Lower lobe of right lung (tissue), 2 donors: ENCODE results near the gene MACIR. TPM values are rescaled to one million over a fixed set of nuclear protein-coding genes. Genes with fewer than 3 reads are reported as not detected.

ENCODE experiments used
- ATAC-seq, 2 donors: fragments of 200-7000 bp; cut with Tn5 transposase; one replicate each; pipeline ENCODE4 v1.9.1; 2020 to 2022; ENCODE audit warnings: mild to moderate bottlenecking in 2 of 2, moderate library complexity in 2 of 2
- DNase-seq: peaks from one replicate; pipeline ENCODE4 v3.0.0-alpha.2; 2020
- H3K27ac ChIP-seq: fragments of 200-600 bp; one replicate; pipeline ENCODE4 v1.8.0; 2022
- H3K27me3 ChIP-seq: fragments of 200-600 bp; one replicate; pipeline ENCODE4 v1.8.0; 2022; ENCODE audit warnings: low read depth
- H3K36me3 ChIP-seq: fragments of 200-600 bp; one replicate; pipeline ENCODE4 v1.8.0; 2022; ENCODE audit warnings: mild to moderate bottlenecking
- H3K4me1 ChIP-seq: fragments of 200-600 bp; one replicate; pipeline ENCODE4 v1.8.0; 2022
- H3K4me3 ChIP-seq: fragments of 200-600 bp; one replicate; pipeline ENCODE4 v1.8.0; 2022; ENCODE audit warnings: mild to moderate bottlenecking
- H3K9me3 ChIP-seq: fragments of 200-600 bp; one replicate; pipeline ENCODE4 v1.8.0; 2022
- intact Hi-C: fragments of 100-400 bp; cut with DNase I; formaldehyde crosslinking; loops from one replicate; pipeline ENCODE4 v1.11.0; 2022
- total RNA-seq: library from RNA; stranded (reverse); fragmentation: NEBNext Ultra II Directional; extraction: Animal tissue kit (Norgen Biotek cat#: 25700); gene quantifications from one replicate; pipeline ENCODE4 v1.2.1, GENCODE V29; 2021
- TF ChIP-seq, protein P1 (sequence below): fragments of 200-600 bp; IDR thresholded peaks from one replicate; pipeline ENCODE4 v1.8.0; 2022; ENCODE audit warnings: antibody characterized with exemption, mild to moderate bottlenecking
- donor health status: DM: no; HTN: yes; CAD: no; lungs with severe emphysema.

The MACIR gene
- total RNA-seq, 1 donor from 2014 or later = 4.9 TPM

DNA sequence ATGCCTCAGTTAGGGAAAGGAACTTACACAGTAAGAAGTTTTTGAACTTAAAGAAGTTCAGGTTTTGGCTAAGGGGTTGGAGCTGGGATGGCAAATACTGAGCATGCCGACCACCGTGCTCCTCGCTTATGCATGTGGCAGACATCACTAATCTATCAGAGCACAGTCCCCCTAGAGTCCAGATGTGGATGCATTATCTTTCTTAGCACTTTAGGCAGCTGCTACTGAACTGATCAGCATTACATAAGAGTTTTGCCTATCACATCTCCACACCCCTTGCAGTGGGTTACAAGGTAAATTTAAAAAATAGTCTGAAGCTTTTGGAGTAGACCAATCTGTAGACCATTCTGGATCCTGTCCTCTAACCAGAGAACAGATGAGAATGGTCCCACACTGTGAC, 22.4 kb downstream of the MACIR start:
- Histone ChIP-seq H3K9me3 (no peaks in the 10 kb centered on the region), H3K27me3 (no peaks in the 10 kb centered on the region), H3K27ac (no peak overlapping the region), H3K4me1 (no peaks in the 10 kb centered on the region), H3K36me3 (peaks cover 8% of the 10 kb centered on the region), H3K4me3 (no peak overlapping the region)
- TF ChIP-seq, protein P1, sequence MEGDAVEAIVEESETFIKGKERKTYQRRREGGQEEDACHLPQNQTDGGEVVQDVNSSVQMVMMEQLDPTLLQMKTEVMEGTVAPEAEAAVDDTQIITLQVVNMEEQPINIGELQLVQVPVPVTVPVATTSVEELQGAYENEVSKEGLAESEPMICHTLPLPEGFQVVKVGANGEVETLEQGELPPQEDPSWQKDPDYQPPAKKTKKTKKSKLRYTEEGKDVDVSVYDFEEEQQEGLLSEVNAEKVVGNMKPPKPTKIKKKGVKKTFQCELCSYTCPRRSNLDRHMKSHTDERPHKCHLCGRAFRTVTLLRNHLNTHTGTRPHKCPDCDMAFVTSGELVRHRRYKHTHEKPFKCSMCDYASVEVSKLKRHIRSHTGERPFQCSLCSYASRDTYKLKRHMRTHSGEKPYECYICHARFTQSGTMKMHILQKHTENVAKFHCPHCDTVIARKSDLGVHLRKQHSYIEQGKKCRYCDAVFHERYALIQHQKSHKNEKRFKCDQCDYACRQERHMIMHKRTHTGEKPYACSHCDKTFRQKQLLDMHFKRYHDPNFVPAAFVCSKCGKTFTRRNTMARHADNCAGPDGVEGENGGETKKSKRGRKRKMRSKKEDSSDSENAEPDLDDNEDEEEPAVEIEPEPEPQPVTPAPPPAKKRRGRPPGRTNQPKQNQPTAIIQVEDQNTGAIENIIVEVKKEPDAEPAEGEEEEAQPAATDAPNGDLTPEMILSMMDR = no peak
- no peak for DNase-seq
- intact Hi-C loops = no loop called here
- no peak for ATAC-seq

DNA sequence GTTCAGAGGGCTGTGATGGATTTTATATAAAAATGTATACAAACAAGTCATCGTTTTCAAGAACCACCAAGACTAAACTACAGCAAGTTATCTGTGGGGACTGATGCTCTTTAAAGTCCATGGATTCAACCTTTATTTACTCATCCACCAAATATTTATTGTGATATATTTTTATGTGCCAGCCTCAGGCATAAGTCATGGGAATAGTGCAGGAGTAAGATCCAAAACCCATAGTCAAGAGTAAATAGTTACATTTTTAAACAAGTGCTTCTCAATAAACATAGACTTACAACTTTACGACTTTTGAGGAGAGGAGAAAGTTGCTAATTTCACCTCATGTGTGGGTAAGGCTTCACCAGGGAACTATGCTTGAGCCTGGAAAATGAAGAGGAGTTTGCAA, 24.6 kb downstream of the MACIR start:
- ATAC-seq = no peak
- Histone ChIP-seq H3K36me3 (no peaks in the 10 kb centered on the region), H3K4me1 (no peaks in the 10 kb centered on the region)

DNA sequence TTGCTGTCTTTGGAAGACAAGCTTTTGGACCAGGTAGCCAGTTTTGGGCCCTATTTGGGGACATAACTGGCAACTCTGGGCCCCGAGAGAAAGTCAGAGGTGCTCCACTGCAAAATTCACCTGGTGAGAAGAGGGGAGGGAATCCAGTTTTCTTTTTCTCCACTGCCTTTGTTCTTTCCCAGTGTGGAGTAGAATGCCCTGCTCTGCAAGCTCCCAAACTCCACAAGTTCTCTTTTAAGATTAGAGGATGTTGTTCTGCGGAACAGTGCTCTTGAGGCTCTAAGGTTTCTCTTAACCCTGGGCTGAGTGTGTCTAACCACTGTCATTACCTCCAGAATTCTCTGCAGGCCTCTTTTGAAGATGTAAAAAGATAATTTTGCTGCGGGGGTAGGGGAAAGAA, 25.3 kb downstream of the MACIR start:
- TF ChIP-seq, protein P1 = no peak
- intact Hi-C loops = no loop called here
- Histone ChIP-seq H3K27ac (no peak overlapping the region), H3K4me1 (no peaks in the 10 kb centered on the region), H3K27me3 (no peaks in the 10 kb centered on the region), H3K9me3 (no peaks in the 10 kb centered on the region), H3K4me3 (no peak overlapping the region), H3K36me3 (no peaks in the 10 kb centered on the region)
- no peak for DNase-seq
- ATAC-seq = no peak

More for the DNA sequence above, 24.6 kb downstream of the MACIR start:
- Histone ChIP-seq H3K27me3 (no peaks in the 10 kb centered on the region), H3K4me3 (no peak overlapping the region), H3K9me3 (no peaks in the 10 kb centered on the region), H3K27ac (no peak overlapping the region)
- TF ChIP-seq, protein P1 = no peak
- intact Hi-C loops = no loop called here
- DNase-seq = no peak

DNA sequence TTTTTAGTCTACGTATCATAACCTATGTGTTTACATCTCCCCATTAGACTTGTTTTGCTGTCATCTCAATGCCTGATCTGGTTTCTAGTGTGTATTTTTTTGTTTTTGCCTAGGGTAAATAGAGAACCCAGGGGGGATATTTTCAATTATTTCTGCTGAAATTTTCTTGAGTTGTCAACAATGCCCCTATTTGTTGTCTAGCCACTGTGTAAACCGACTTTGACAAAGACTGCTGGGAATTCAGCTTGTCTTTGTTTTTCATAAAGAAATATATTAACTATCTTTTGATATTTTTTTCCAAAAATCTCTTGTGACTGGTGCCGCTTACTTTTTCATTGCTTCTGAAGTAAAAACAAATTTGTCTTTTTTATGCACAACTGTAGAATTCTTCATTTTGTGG, 28.1 kb downstream of the MACIR start:
- Histone ChIP-seq H3K4me1 (no peaks in the 10 kb centered on the region), H3K36me3 (no peaks in the 10 kb centered on the region), H3K27me3 (no peaks in the 10 kb centered on the region), H3K27ac (no peak overlapping the region), H3K4me3 (no peak overlapping the region), H3K9me3 (no peaks in the 10 kb centered on the region)
- DNase-seq = no peak
- no peak for ATAC-seq
- intact Hi-C loops = no loop called here
- TF ChIP-seq, protein P1 = no peak

DNA sequence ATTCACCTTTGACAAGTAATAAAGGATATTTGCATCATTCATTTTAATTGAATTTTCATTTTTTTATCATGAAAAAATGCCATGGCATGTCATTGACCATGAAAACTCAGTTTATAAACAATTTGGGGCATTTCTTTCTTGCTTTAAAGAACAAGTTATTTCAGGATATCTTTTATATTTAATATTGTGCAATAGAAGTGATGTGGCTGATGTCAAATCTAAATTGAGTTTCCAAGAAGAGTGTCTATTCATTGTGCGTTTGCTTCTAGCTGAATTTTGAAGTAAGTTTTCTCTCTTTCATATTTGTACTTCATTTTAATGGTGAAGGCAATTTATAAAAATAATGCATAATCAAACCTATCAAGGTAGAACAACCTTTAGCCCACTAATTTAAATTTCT, 30.5 kb downstream of the MACIR start:
- Histone ChIP-seq H3K4me3 (no peak overlapping the region), H3K9me3 (no peaks in the 10 kb centered on the region), H3K36me3 (no peaks in the 10 kb centered on the region), H3K27ac (no peak overlapping the region), H3K27me3 (no peaks in the 10 kb centered on the region), H3K4me1 (no peaks in the 10 kb centered on the region)
- DNase-seq = no peak
- intact Hi-C loops = no loop called here
- ATAC-seq = no peak
- TF ChIP-seq, protein P1 = no peak

DNA sequence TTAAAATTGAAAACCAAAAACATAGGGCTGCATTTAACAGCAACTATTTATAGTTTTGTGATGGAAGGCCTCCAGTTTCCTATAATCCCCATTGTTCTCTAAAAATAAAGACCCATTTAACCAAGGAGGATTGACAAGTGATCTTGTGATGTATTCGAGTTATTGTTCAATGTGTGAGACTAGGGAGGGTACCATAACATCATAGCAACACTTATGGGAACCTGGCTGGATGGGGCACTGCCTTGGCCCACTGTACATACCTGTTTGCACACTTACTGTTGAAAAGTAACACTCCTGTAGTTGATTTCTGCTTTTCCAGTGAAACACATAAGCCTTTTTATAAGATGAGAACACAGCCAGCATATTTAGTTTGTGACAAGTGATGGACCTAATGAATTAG, 32.3 kb downstream of the MACIR start:
- DNase-seq (no peak), ATAC-seq (no peak)
- intact Hi-C loops = no loop called here
- no peaks in the 10 kb centered on the region for H3K36me3 ChIP-seq
- no peaks in the 10 kb centered on the region for H3K9me3 ChIP-seq
- H3K4me1 ChIP-seq = no peaks in the 10 kb centered on the region
- H3K27ac ChIP-seq = no peak overlapping the region
- no peak overlapping the region for H3K4me3 ChIP-seq
- no peaks in the 10 kb centered on the region for H3K27me3 ChIP-seq
- TF ChIP-seq, protein P1 = no peak
